GM15510 (cell line): ENCODE data around the gene IQCB1.

Experiments
- POLR2A ChIP-seq: IDR thresholded peaks from 3 replicates; pipeline ENCODE4 v1.6.1; 2011; ENCODE audit warnings: borderline replicate concordance; ENCODE audit not compliant: insufficient read length; ENCODE audit errors: extremely low read depth

Gene IQCB1

GRCh38 chr3:121759541-121760202, 75.2 kb downstream of the IQCB1 start:
- TF ChIP-seq POLR2A = no peak

- no peak for TF ChIP-seq POLR2A
Measured at GRCh38 chr3:121758727-121759450, 76.0 kb downstream of the IQCB1 start.

GRCh38 chr3:121757812-121758545, 76.9 kb downstream of the IQCB1 start:
- no peak for TF ChIP-seq POLR2A

GRCh38 chr3:121757087-121757811, 77.6 kb downstream of the IQCB1 start:
- no peak for TF ChIP-seq POLR2A

- TF ChIP-seq POLR2A = no peak
Measured at GRCh38 chr3:121752772-121753171, 82.1 kb downstream of the IQCB1 start.

- no peak for TF ChIP-seq POLR2A
Measured at GRCh38 chr3:121752261-121752660, 82.6 kb downstream of the IQCB1 start.

- TF ChIP-seq POLR2A = no peak
Measured at GRCh38 chr3:121750087-121750415, 84.8 kb downstream of the IQCB1 start.

- peak; percentile 94 for TF ChIP-seq POLR2A
Measured at GRCh38 chr3:121749276-121750086, 85.4 kb downstream of the IQCB1 start, which contains the start of gene GOLGB1. TSS of gene GOLGB1 (minus strand) at chr3:121749741. CDS start at chr3:121730971, 18,770 bp downstream.

- TF ChIP-seq POLR2A = no peak
Measured at GRCh38 chr3:121748680-121749275, 86.1 kb downstream of the IQCB1 start.

- no peak for TF ChIP-seq POLR2A
Measured at GRCh38 chr3:121747976-121748375, 86.9 kb downstream of the IQCB1 start.

- TF ChIP-seq POLR2A = no peak
Measured at GRCh38 chr3:121740896-121741295, 94.0 kb downstream of the IQCB1 start.

- no peak for TF ChIP-seq POLR2A
Measured at GRCh38 chr3:121739902-121740301, 95.0 kb downstream of the IQCB1 start.

GRCh38 chr3:121737644-121738043, 97.2 kb downstream of the IQCB1 start:
- TF ChIP-seq POLR2A = no peak

GRCh38 chr3:121736112-121736511, 98.7 kb downstream of the IQCB1 start:
- no peak for TF ChIP-seq POLR2A

- TF ChIP-seq POLR2A = no peak
Measured at GRCh38 chr3:121735047-121735696, 99.7 kb downstream of the IQCB1 start.
